GM18526 (cell line): ENCODE measurements around the gene DENND1A.

ENCODE experiments used
- POLR2A ChIP-seq: IDR thresholded peaks from 3 replicates; pipeline ENCODE4 v1.6.1; 2011; ENCODE audit not compliant: insufficient read length; ENCODE audit errors: extremely low read depth

Gene DENND1A

DNA sequence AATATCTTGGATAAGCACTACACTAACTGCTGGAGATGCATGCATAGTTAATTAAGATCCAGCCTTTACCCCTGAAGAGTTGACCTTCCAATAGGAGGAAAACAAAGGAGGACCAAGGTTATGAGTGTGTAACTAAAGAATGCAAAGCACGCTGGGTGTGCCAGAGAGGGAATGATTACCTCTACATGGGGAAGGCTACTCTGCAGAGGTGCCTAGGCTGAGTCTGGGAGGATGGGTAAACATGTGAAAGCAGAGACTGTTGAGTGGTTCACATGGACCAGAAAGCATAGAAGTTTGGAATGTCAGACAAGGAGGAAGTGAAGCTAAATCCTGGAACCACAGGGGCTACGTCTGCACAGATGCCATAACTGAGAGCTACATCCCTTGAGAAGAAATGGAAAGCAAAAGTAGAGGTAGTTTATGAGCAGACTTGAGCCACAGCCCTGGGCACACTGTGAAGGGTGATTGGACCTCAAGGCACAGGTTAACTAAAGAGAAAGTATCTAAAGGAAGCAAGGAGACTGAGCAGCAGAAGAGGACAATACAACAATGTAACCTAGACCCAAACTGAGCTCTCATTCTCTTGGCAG is 176.2 kb downstream of the DENND1A start:
- no peak for TF ChIP-seq POLR2A

DNA sequence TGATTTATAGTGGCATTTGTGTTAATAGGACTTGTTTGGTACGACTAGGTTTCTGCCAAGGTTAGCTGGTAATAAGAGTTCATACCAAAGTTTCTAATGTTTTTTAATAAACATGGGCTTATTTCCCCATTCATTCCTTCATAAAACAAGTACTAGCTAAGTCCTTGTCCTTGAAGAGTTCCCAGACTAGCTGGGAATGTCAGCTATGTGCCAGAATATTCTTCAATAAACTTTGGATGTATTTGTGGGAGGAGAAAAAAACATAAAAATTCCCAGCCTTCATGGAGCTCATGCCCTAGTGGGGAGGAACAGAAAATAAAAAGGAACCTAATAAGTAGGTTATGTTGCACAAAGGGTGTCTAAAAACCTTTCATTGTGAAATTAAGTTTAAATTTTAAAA is 176.9 kb downstream of the DENND1A start:
- TF ChIP-seq POLR2A, result no peak

DNA sequence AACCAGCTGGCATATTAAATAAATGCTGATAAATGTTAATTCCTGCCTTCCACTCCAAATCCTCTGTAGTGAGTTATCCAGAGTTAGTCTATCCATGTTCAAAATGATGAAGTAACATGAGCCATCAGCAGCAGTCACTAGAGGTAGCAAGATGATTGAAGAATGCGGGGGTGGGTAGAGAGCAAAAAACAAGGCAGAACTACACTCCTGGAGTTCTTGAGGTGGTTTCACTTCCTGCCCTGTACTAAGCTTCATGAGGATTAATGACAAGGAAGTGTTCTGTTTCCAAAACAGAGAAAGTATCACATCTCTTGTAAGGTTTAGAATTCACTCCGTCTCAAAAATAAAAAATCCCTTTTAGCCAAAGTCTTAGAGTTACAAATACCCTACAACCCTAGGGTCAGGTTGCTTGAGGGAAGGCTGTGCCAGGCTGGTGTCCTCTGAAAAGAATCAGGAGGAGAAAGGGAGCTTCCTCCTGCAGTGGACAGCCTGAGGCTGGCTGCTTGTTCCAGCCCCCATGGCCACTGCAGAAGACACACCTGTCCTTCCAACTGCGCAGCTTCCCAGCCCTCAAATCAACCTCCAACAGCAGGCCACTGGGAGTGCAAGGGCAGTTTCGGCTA is 180.2 kb downstream of the DENND1A start:
- no peak for TF ChIP-seq POLR2A

DNA sequence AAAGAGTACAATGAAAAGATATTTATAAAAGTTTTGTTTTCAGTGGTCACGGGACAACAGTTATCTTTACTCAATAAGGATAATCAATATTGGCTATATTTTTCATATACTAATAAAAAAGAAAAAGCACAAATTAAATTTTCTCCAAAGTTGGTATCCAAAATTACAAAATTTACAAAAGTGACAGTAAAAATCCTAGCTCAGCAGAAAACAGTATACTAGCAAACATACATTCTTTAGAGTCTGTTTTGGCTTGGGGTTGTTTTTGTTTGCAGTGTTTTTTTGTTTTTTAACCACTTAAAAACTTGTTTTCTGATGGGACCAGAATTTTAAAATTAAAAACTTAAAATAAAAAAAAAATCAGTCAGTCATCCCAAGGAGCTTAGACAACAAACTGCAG is 183.2 kb downstream of the DENND1A start:
- no peak for TF ChIP-seq POLR2A

DNA sequence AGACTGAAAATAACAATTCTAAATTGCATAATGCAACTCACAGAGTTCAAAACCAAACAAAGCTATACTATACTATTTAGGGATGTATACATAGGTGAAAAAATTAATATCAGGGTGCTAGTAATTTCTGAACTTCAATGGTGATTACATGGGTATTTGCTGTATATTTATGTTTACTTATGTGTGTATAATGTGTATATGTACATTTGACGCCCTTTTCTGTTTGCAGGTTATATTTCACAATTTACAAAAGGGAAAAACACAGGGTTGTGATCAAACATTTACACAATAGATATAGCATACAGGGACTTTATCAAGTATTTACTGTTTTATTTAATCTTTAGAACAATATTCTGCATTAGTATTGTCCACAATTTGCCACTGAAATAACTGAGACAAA is 184.0 kb downstream of the DENND1A start:
- no peak for TF ChIP-seq POLR2A

DNA sequence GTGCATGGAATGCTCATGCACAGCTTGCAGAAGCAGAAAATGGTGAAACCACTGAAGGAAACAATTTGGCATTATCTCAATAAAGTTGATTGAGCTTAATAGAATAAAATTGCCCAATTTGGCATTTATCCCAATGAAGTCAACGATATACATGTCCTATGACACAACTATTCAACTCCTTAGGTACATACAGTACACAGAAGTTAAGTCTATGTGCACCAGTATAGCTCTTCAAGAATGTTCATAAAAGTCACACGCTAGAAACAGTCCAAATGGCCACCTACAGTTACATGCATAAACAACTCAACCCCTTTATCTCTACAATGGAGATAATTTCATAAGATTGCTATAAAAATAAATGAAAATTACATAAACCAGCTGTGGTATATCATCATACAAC is 184.5 kb downstream of the DENND1A start:
- TF ChIP-seq POLR2A, result no peak

DNA sequence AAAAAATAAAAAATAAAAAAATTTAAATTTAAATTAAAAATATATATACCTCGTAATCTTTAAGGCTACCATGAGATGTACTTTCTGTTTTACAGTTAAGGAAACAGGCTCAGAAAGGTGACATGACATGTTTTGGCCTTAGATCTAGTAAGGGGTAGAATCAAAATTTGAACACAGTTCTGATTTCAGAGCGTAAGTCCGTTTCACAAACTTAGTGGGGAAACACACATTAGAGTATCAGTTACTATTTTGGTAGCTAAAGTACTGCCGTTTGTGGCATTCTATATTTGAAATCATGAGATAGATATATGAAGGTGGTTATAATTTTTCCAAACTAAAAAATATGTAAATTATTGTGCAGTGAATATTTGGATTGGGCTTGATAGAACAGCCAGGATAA is 186.2 kb downstream of the DENND1A start:
- TF ChIP-seq POLR2A, result no peak

DNA sequence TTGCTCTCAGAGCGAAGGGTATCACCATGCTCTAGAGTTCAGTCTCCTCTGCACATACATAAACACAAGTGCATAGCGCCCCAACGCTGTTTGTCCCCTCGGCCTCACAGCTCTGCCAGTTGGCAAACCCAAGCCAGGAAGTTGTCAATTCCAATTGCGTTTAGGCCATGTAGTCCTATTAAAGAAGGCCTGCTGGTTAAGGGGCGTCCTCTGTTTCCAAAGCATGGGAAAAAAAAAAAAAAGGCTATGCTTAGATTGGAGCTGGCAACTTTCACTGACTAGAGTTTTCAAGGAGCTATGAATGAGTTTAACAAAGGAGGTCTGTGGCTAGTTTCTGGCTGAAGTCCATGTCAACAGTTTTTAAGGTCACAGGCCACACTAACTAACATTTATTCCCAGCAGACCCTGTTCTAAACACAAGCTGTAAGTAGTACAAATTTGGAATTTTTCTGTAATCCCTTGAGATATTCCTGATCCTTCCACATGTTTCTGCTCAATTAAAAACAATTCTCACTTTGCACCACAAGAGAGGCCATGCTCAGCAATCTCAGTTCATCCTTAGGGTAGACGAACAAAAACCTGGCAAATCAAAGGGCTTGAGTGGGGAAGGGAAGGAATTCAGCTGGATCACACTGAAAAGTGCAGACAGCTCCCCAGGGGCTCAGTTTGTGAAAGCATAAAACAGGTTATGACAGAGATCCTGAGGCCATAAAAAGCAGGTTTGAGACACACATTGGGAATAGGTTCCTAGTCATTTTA is 187.7 kb downstream of the DENND1A start:
- TF ChIP-seq POLR2A, result no peak

DNA sequence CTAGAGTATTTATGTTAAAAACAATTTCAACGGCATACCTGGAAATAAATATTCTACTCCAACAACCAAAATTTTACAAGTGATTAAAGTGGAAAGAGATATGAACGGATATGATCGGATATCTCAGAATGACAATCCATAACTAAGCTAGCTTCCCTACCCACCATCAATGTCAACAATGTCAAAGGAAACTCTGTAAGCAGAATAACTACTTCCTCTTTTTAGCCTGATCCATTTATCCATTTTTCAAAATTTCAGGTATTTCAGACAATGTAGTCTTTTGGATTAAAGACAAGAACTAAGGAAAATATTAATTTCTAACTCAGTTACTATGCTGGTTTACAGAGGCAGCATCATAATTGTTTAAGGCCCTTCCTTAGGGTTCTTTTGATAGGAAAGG is 188.7 kb downstream of the DENND1A start:
- no peak for TF ChIP-seq POLR2A

DNA sequence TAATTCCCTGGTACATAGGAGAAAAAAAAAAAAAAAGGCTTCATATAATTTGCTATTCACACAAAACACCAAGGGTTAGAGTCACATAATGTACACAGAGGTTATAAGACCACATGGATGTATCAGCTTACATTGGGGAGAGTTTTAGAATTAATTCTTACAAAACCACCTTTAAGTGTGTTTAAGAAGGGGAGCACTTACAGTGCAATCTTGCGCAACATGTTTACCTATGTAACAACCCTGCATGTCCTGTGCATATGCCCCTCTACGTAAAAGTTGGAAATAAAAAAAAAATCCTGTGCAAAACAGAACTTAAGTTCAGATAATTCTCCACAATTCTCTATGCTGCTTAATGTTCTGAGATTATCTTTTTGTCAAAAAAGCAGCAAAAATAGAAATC is 190.0 kb downstream of the DENND1A start:
- TF ChIP-seq POLR2A, result no peak

DNA sequence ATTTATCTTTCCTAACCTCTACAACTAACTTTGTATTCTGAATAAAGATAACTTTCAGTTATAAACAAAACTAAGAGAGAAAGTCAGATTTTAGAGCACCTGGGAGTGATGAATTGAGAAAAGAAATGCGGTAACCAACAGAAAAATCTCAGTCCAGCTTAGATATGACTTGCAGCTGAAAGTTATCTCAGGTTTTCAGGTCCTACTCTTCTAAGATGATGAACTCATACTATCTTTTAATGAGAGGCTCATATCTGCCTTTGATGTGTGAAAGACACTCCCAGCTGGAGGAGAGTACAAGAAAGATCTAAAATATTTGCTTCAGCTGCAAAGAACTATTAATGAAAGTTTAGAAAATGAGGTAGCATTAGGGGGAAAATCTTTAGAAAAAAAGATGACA is 190.5 kb downstream of the DENND1A start:
- no peak for TF ChIP-seq POLR2A

DNA sequence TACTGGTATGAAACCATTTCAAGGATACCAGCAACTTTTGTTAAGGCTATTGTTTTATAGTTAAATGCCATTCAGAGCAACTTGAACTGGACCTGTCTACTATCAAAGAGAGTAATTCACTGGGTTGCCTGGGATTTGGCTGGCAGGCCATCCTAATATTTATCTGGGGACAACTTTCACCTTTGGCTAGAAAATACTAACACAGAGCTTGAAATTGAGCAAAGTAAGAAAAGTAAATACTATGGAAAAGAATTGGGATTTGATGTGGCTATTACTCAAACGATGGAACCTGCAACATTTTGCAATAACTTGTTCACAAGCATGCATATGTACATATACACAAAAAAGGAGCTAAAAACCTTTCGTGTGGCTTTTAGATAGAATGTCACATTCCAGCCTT is 191.3 kb downstream of the DENND1A start:
- no peak for TF ChIP-seq POLR2A

DNA sequence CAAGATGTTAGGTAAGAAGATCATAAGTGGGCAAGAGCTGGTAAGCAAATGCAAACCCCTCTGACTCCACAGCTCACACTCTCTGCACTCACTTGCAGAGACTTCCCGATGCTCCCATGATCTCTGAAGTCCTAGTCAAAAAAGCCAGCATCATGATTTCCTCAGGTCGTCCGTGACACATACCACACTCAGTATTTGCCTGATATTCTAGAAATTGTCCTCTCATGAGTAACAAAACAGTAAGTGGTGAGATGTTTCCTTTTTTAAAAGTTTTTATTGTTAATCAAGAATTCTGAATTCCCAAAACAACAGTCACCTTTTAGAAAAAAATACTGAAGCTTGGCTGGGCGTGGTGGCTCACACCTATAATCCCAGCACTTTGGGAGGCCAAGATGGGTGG is 194.6 kb downstream of the DENND1A start:
- TF ChIP-seq POLR2A, result no peak

DNA sequence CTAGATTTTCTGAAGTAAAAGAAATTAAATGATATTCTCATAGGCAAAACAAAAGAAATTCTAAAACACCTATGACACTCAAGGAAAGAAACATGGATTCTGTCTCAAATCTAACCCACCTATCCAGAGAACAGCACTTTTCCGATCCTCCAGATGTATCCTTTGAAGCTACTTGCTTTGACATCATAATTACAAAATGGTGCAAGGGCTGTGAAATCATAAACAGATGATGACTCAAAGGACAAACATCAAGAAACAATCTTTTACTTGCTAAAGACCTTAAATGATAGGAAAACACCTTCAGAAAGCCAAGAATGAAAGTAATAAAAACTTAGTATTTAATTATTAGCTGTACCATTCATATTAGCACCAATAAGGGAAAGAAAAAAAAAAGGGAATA is 202.6 kb downstream of the DENND1A start:
- no peak for TF ChIP-seq POLR2A

DNA sequence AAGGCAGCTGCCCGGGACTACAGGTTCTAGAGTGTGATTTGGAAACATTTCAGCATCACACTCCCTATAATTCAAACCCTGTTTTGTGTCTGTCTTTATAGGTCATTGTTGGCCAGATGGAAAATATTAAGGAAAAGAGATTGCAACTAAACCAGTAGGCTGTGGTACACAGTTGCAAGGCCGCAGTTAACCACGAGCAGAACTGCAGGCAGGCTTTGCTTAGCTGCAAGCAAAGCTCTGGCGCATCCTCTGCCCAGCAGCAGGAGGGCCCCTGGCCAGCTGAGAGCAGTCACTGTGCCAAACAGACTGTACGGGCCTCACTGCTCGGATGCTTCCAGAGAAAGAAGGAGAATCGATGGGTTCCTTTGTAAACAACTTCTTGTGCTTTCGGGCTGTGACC is 204.5 kb downstream of the DENND1A start:
- TF ChIP-seq POLR2A, result no peak

DNA sequence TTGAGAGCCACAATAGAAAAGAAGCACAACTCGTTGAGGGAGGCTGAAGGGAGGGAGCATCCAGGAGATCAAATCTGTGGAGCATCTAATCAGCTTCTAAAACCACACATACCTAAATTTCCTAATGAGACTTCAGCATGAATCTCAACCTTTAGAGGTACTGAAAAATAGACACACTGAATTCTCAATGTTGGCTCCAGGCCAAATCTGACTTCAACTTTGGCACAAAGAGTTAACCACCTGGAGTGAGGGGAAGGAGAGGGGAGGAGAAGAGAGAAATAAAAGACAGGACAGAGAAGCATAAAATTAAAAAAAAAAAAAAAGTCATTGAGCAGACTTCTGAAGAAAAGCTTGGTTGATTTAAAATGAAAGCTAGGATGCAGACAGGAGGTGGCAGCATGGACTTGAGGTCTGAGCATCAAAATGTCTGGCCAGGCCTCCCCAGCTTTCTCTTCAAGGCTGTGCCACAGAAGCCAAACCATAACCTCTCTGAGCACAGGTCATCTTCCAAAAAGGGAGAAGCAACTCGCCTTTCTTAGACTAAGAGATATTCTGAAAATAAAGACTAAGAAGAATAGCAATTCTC is 205.6 kb downstream of the DENND1A start:
- TF ChIP-seq POLR2A, result no peak

DNA sequence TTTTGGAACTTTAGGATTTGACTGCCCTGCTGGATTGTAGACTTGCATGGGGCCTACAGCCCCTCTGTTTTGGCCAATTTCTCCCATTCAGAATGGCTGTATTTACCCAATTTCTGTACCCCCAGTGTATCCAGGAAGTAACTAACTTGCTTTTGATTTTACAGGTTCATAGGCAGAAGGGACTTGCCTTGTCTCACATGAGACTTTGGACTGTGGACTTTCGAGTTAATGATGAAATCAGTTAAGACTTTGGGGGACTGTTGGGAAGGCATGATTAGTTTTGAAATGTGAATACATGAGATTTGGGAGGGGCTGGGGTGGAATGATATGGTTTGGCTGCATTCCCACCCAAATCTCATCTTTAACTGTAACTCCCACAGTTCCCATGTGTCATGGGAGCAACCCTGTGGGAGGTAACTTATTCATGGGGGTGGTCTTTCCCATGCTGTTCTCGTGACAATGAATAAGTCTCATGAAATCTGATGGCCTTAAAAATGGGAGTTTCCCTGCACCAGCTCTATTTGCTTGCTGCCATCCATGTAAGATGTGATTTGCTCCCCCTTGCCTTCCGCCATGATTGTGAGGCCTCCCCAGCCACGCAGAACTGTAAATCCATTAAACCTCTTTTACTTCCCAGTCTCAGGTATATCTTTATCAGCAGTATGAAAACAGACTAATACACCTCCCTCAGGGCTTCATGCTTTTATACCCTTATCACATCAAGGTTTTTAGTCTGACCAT is 206.6 kb downstream of the DENND1A start:
- TF ChIP-seq POLR2A, result no peak
